Dermis microvascular lymphatic vessel endothelial cell (primary cell): ENCODE measurements around the gene CD7. TPM values are rescaled to one million over a fixed set of nuclear protein-coding genes. Genes with fewer than 3 reads are reported as not detected.

Source experiments
- total RNA-seq: library from RNA; depleted of rRNA; stranded (reverse); fragments of >200 nt; gene quantifications from 2 replicates; pipeline ENCODE4 v1.2.1, GENCODE V29; 2014

Gene CD7
- total RNA-seq, 1 donor from 2014 or later: not detected

Other genes with a start within 250 kb of the CD7 start
- gene FASN, start 219.4 kb downstream of the CD7 start, total RNA-seq: 54.4 and 61.1 TPM in 2 replicates
- gene CCDC57, start 104.8 kb downstream of the CD7 start, total RNA-seq: 2.8 and 5.4 TPM in 2 replicates
- gene SLC16A3, start 88.6 kb downstream of the CD7 start, total RNA-seq: 62.3 and 95.6 TPM in 2 replicates
- 36.1 and 56.0 TPM in 2 replicates for gene CSNK1D, start 43.9 kb downstream of the CD7 start, total RNA-seq
- 0.26 and 1.9 TPM in 2 replicates for gene SECTM1, start 16.2 kb upstream of the CD7 start, total RNA-seq
- gene TEX19, start 41.6 kb upstream of the CD7 start, total RNA-seq: not detected in 2 replicates
- not detected in 2 replicates for gene UTS2R, start 54.2 kb upstream of the CD7 start, total RNA-seq
- gene HEXD, start 100.7 kb upstream of the CD7 start, total RNA-seq: 6.8 and 15.7 TPM in 2 replicates
- gene OGFOD3, start 101.0 kb upstream of the CD7 start, total RNA-seq: 24.1 and 25.9 TPM in 2 replicates
- 30.6 and 58.8 TPM in 2 replicates for gene CYBC1, start 133.1 kb upstream of the CD7 start, total RNA-seq
- 56.0 and 123 TPM in 2 replicates for gene NARF, start 141.1 kb upstream of the CD7 start, total RNA-seq
- 18.0 and 29.8 TPM in 2 replicates for gene FOXK2, start 202.1 kb upstream of the CD7 start, total RNA-seq